Measurements from ENCODE around the gene MMADHC.
A peak's percentile ranks its signal among the peaks of the same experiment; 100 is the strongest.
"Not testable (repeated sequence)": the region's sequence is repeated elsewhere in the genome, so short reads cannot be mapped to it uniquely, and the experiment has no call there.

MMADHC gene

GRCh38 chr2:149594411-149594810 lies 6.8 kb upstream of the MMADHC start:
- no peak for DNase-seq

GRCh38 chr2:149587950-149588487 lies 444 bp upstream of the MMADHC start:
- DNase-seq = no peak

GRCh38 chr2:149586898-149587219 lies 716 bp downstream of the MMADHC start:
- DNase-seq = no peak

- DNase-seq = no peak
Measured at GRCh38 chr2:149586063-149586462, 1.5 kb downstream of the MMADHC start.

- DNase-seq = peak; percentile 11 to 42
Measured at GRCh38 chr2:149585166-149585885, 2.2 kb downstream of the MMADHC start.

GRCh38 chr2:149579972-149580882 lies 7.3 kb downstream of the MMADHC start:
- DNase-seq = no peak

GRCh38 chr2:149577269-149577668 lies 10.3 kb downstream of the MMADHC start:
- no peak for DNase-seq

- no peak for DNase-seq
Measured at GRCh38 chr2:149575752-149576151, 11.8 kb downstream of the MMADHC start.

- no peak for DNase-seq
Measured at GRCh38 chr2:149575277-149575676, 12.3 kb downstream of the MMADHC start.

- no peak for DNase-seq
Measured at GRCh38 chr2:149573760-149574159, 13.8 kb downstream of the MMADHC start.

- DNase-seq = no peak
Measured at GRCh38 chr2:149572102-149572953, 15.2 kb downstream of the MMADHC start.

GRCh38 chr2:149568138-149568537 lies 19.4 kb downstream of the MMADHC start:
- DNase-seq = peak in 1 of 2 donors; percentile 39

- no peak for DNase-seq
Measured at GRCh38 chr2:149566652-149567051, 20.9 kb downstream of the MMADHC start.

- DNase-seq = not testable (repeated sequence)
Measured at GRCh38 chr2:149565625-149566024, 21.9 kb downstream of the MMADHC start.

- DNase-seq = no peak
Measured at GRCh38 chr2:149564983-149565382, 22.6 kb downstream of the MMADHC start.

GRCh38 chr2:149564097-149564496 lies 23.5 kb downstream of the MMADHC start:
- no peak for DNase-seq

GRCh38 chr2:149562324-149562723 lies 25.3 kb downstream of the MMADHC start:
- no peak for DNase-seq

- peak; percentile 39 to 48 for DNase-seq
Measured at GRCh38 chr2:149561309-149561926, 26.2 kb downstream of the MMADHC start.

GRCh38 chr2:149559341-149560068 lies 28.1 kb downstream of the MMADHC start:
- DNase-seq = no peak

GRCh38 chr2:149556452-149556851 lies 31.1 kb downstream of the MMADHC start:
- DNase-seq = no peak

GRCh38 chr2:149552830-149553229 lies 34.7 kb downstream of the MMADHC start:
- no peak for DNase-seq

- no peak for DNase-seq
Measured at GRCh38 chr2:149552226-149552625, 35.3 kb downstream of the MMADHC start.
